Effector memory CD8-positive, alpha-beta T cell (primary cell): ENCODE results near the gene TACR2.
A peak's percentile ranks its signal among the peaks of the same experiment; 100 is the strongest.

Experiments used
- ATAC-seq: fragments of 150-1000 bp; cut with Tn5 transposase; replicated peaks from 2 replicates; pipeline ENCODE4 v1.10.0; 2021; ENCODE audit warnings: mild to moderate bottlenecking, moderate library complexity
- DNase-seq, 3 experiments: peaks; one replicate each; pipeline ENCODE4 v3.0.0; 2021
- H3K27ac Mint-ChIP-seq, 2 donors: one replicate each; pipeline ENCODE4 v1.8.0; 2022; ENCODE audit warnings: mild to moderate bottlenecking in 2 of 2, mixed read lengths in 2 of 2, moderate library complexity in 2 of 2
- H3K27me3 Mint-ChIP-seq, 2 donors: one replicate each; pipeline ENCODE4 v1.8.0; 2022; ENCODE audit warnings: mixed read lengths in 2 of 2
- H3K36me3 Mint-ChIP-seq: one replicate; pipeline ENCODE4 v1.8.0; 2022; ENCODE audit warnings: mild to moderate bottlenecking, moderate library complexity, mixed read lengths; ENCODE audit not compliant: insufficient read depth
- H3K4me1 Mint-ChIP-seq, 2 donors: one replicate each; pipeline ENCODE4 v1.8.0; 2022; ENCODE audit warnings: low read depth in 2 of 2, mixed read lengths in 2 of 2
- H3K4me3 Mint-ChIP-seq, 2 donors: one replicate each; pipeline ENCODE4 v1.8.0; 2022; ENCODE audit warnings: mild to moderate bottlenecking in 2 of 2, mixed read lengths in 2 of 2, moderate library complexity in 2 of 2
- H3K9me3 Mint-ChIP-seq, 2 donors: one replicate each; pipeline ENCODE4 v1.8.0; 2022; ENCODE audit warnings: mixed read lengths in 2 of 2

Gene TACR2

GRCh38 chr10:69379800-69380199, 36.9 kb downstream of the TACR2 start:
- no peak overlapping the region for H3K4me3 Mint-ChIP-seq
- DNase-seq: no peak
- no peaks in the 10 kb centered on the region for H3K27me3 Mint-ChIP-seq
- no peak overlapping the region for H3K27ac Mint-ChIP-seq
- ATAC-seq: no peak
- H3K36me3 Mint-ChIP-seq: peaks cover 82% of the 10 kb centered on the region
- no peaks in the 10 kb centered on the region for H3K4me1 Mint-ChIP-seq
- no peaks in the 10 kb centered on the region for H3K9me3 Mint-ChIP-seq

- Mint-ChIP-seq H3K36me3 (peaks cover 77% of the 10 kb centered on the region), H3K4me1 (peaks cover 0 to 8% of the 10 kb centered on the region in 2 donors), H3K27me3 (no peaks in the 10 kb centered on the region), H3K9me3 (no peaks in the 10 kb centered on the region), H3K27ac (peak overlapping the region; percentile 55 to 82), H3K4me3 (no peak overlapping the region)
- ATAC-seq (no peak), DNase-seq (no peak)
These were observed 38.8 kb downstream of the TACR2 start for GRCh38 chr10:69377933-69378332.

GRCh38 chr10:69377191-69377590, 39.5 kb downstream of the TACR2 start:
- Mint-ChIP-seq H3K36me3 (peaks cover 70% of the 10 kb centered on the region), H3K27me3 (no peaks in the 10 kb centered on the region), H3K27ac (peak overlapping the region; percentile 82 to 92), H3K4me1 (peaks cover 0 to 8% of the 10 kb centered on the region in 2 donors), H3K9me3 (no peaks in the 10 kb centered on the region), H3K4me3 (no peak overlapping the region)
- DNase-seq (no peak), ATAC-seq (no peak)

GRCh38 chr10:69376662-69377061, 40.1 kb downstream of the TACR2 start:
- peaks cover 0 to 8% of the 10 kb centered on the region in 2 donors for H3K4me1 Mint-ChIP-seq
- no peak overlapping the region for H3K4me3 Mint-ChIP-seq
- H3K9me3 Mint-ChIP-seq: no peaks in the 10 kb centered on the region
- peak overlapping the region; percentile 82 to 92 for H3K27ac Mint-ChIP-seq
- no peak for ATAC-seq
- H3K27me3 Mint-ChIP-seq: no peaks in the 10 kb centered on the region
- DNase-seq: no peak
- H3K36me3 Mint-ChIP-seq: peaks cover 67% of the 10 kb centered on the region

GRCh38 chr10:69375307-69376151, 41.2 kb downstream of the TACR2 start:
- ATAC-seq (no peak), DNase-seq (no peak)
- Mint-ChIP-seq H3K4me3 (no peak overlapping the region), H3K4me1 (peaks cover 0 to 10% of the 10 kb centered on the region in 2 donors), H3K9me3 (no peaks in the 10 kb centered on the region), H3K27ac (peak overlapping the region; percentile 83 to 92), H3K36me3 (peaks cover 55% of the 10 kb centered on the region), H3K27me3 (no peaks in the 10 kb centered on the region)

GRCh38 chr10:69374931-69375306, 41.8 kb downstream of the TACR2 start:
- Mint-ChIP-seq H3K36me3 (peaks cover 55% of the 10 kb centered on the region), H3K4me1 (peaks cover 0 to 10% of the 10 kb centered on the region in 2 donors), H3K27ac (peak overlapping the region; percentile 83 to 92), H3K9me3 (no peaks in the 10 kb centered on the region), H3K4me3 (no peak overlapping the region), H3K27me3 (no peaks in the 10 kb centered on the region)
- DNase-seq (no peak), ATAC-seq (no peak)

- Mint-ChIP-seq H3K4me1 (peaks cover 0 to 10% of the 10 kb centered on the region in 2 donors), H3K27me3 (no peaks in the 10 kb centered on the region), H3K4me3 (no peak overlapping the region), H3K27ac (peak overlapping the region; percentile 83 to 92), H3K9me3 (no peaks in the 10 kb centered on the region), H3K36me3 (peaks cover 55% of the 10 kb centered on the region)
- ATAC-seq: no peak
- DNase-seq: no peak
These were observed 42.5 kb downstream of the TACR2 start for GRCh38 chr10:69374242-69374641.

GRCh38 chr10:69372126-69372980, 44.4 kb downstream of the TACR2 start:
- peak overlapping the region; percentile 38 to 92 for H3K27ac Mint-ChIP-seq
- no peaks in the 10 kb centered on the region for H3K27me3 Mint-ChIP-seq
- no peaks in the 10 kb centered on the region for H3K9me3 Mint-ChIP-seq
- peaks cover 0 to 12% of the 10 kb centered on the region in 2 donors for H3K4me1 Mint-ChIP-seq
- peaks cover 49% of the 10 kb centered on the region for H3K36me3 Mint-ChIP-seq
- no peak overlapping the region for H3K4me3 Mint-ChIP-seq
- ATAC-seq: no peak
- no peak for DNase-seq

GRCh38 chr10:69367469-69367868, 49.2 kb downstream of the TACR2 start:
- H3K36me3 Mint-ChIP-seq: peaks cover 44% of the 10 kb centered on the region
- DNase-seq: no peak
- no peak overlapping the region for H3K4me3 Mint-ChIP-seq
- H3K27ac Mint-ChIP-seq: peak overlapping the region in 1 of 2 donors; percentile 75
- H3K4me1 Mint-ChIP-seq: peaks cover 11 to 16% of the 10 kb centered on the region in 2 donors
- ATAC-seq: no peak
- H3K27me3 Mint-ChIP-seq: no peaks in the 10 kb centered on the region
- no peaks in the 10 kb centered on the region for H3K9me3 Mint-ChIP-seq

- H3K4me1 Mint-ChIP-seq: peaks cover 13 to 19% of the 10 kb centered on the region in 2 donors
- peak overlapping the region in 1 of 2 donors; percentile 75 for H3K27ac Mint-ChIP-seq
- H3K4me3 Mint-ChIP-seq: no peak overlapping the region
- DNase-seq (no peak), ATAC-seq (no peak)
- no peaks in the 10 kb centered on the region for H3K27me3 Mint-ChIP-seq
- H3K9me3 Mint-ChIP-seq: no peaks in the 10 kb centered on the region
- H3K36me3 Mint-ChIP-seq: peaks cover 44% of the 10 kb centered on the region
These were observed 50.0 kb downstream of the TACR2 start for GRCh38 chr10:69366738-69367137.

- H3K36me3 Mint-ChIP-seq: peaks cover 35% of the 10 kb centered on the region
- ATAC-seq (no peak), DNase-seq (no peak)
- H3K27me3 Mint-ChIP-seq: no peaks in the 10 kb centered on the region
- H3K27ac Mint-ChIP-seq: peak overlapping the region in 1 of 2 donors; percentile 91
- H3K4me1 Mint-ChIP-seq: peaks cover 29 to 36% of the 10 kb centered on the region in 2 donors
- no peak overlapping the region for H3K4me3 Mint-ChIP-seq
- no peaks in the 10 kb centered on the region for H3K9me3 Mint-ChIP-seq
These were observed 52.3 kb downstream of the TACR2 start for GRCh38 chr10:69364232-69364940.

- Mint-ChIP-seq H3K36me3 (peaks cover 28% of the 10 kb centered on the region), H3K4me3 (no peak overlapping the region), H3K4me1 (peaks cover 35 to 39% of the 10 kb centered on the region in 2 donors), H3K27me3 (no peaks in the 10 kb centered on the region), H3K9me3 (no peaks in the 10 kb centered on the region), H3K27ac (peak overlapping the region; percentile 77 to 91)
- ATAC-seq (no peak), DNase-seq (no peak)
These were observed 53.1 kb downstream of the TACR2 start for GRCh38 chr10:69363666-69364065.

GRCh38 chr10:69362471-69362954, 54.2 kb downstream of the TACR2 start:
- ATAC-seq (peak; percentile 48), DNase-seq (peak in 1 of 3 experiments; percentile 9)
- no peaks in the 10 kb centered on the region for H3K27me3 Mint-ChIP-seq
- peak overlapping the region; percentile 77 to 91 for H3K27ac Mint-ChIP-seq
- H3K4me3 Mint-ChIP-seq: peak overlapping the region in 1 of 2 donors; percentile 51
- H3K4me1 Mint-ChIP-seq: peaks cover 42 to 45% of the 10 kb centered on the region in 2 donors
- H3K9me3 Mint-ChIP-seq: no peaks in the 10 kb centered on the region
- peaks cover 21% of the 10 kb centered on the region for H3K36me3 Mint-ChIP-seq
